ENCODE measurements around the gene KCNQ1.

KCNQ1 gene

GRCh38 chr11:2750682-2751522, 306.1 kb downstream of the KCNQ1 start:
- DNase-seq (ENCODE audit: low read depth) = no peak

GRCh38 chr11:2751523-2752203, 306.9 kb downstream of the KCNQ1 start:
- DNase-seq (ENCODE audit: low read depth) = no peak

DNA sequence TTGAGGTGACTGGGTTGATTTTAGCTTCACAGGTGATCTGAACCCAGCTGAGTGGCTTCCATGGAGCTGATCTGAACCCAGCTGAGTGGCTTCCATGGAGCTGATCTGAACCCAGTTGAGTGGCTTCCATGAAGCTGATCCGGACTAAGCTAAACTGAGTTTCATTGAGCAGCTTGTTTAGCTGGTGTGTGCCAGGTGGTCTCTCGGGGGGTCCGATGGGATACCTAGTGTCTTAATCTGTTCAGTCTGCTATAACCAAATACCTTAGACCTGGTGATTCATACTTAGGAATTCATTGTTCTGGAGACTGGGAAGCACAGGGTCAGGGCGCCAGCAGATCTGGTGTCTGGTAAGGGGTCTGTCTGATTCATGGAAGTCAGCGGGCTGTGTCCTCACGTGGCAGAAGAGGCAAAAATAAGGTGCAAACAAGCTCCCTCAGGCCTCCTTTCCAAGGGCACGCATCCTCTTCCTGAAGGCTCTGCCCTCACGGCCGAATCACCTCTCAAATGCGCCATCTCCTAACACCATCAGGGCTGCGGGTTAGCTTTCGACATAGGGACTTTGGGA, 307.5 kb downstream of the KCNQ1 start:
- DNase-seq (ENCODE audit: low read depth) = no peak

- no peak for DNase-seq (ENCODE audit: low read depth)
Measured at GRCh38 chr11:2752923-2753322, 308.1 kb downstream of the KCNQ1 start.

DNA sequence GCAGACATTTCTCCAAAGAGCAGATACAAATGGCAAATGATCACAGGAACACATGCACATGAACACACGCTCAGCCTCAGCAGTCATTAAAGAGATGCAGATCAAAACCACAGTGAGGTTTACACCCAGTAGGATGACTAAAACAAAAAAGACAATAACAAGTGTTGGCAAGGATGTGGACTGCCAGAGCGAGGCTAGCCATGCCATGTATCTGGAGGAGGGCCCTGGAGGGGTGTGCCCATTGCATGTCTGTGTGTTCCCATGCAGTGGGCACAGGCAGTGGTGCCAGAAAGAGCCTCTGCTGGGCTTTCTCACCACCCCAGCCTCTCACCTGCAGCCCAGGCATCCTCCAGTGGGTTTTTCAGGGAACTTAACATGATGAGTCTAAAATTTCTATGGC, 309.2 kb downstream of the KCNQ1 start:
- no peak for DNase-seq (ENCODE audit: low read depth)

- DNase-seq (ENCODE audit: low read depth) = no peak
Measured at GRCh38 chr11:2755071-2755470, 310.3 kb downstream of the KCNQ1 start.

DNA sequence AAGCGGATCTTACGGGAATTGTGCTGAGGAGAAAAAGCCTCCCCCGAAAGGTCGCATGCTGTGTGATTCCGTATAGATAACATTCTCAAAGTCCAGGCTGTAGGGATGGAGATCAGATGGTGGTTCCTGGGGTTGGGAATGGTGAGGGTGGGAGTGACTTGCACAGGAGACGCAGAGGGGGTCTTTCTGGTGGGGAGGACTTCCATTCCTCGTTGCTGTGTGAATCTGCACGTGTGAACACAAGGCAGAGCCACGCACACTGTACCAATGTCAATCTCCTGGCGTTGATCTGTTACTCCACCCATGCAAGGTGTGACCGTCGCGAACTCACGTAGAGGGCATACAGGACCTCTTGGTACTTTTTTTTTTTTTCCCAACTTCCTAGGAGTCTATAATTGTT, 313.9 kb downstream of the KCNQ1 start:
- DNase-seq (ENCODE audit: low read depth) = no peak

GRCh38 chr11:2759228-2760195, 314.7 kb downstream of the KCNQ1 start:
- DNase-seq (ENCODE audit: low read depth) = no peak

DNA sequence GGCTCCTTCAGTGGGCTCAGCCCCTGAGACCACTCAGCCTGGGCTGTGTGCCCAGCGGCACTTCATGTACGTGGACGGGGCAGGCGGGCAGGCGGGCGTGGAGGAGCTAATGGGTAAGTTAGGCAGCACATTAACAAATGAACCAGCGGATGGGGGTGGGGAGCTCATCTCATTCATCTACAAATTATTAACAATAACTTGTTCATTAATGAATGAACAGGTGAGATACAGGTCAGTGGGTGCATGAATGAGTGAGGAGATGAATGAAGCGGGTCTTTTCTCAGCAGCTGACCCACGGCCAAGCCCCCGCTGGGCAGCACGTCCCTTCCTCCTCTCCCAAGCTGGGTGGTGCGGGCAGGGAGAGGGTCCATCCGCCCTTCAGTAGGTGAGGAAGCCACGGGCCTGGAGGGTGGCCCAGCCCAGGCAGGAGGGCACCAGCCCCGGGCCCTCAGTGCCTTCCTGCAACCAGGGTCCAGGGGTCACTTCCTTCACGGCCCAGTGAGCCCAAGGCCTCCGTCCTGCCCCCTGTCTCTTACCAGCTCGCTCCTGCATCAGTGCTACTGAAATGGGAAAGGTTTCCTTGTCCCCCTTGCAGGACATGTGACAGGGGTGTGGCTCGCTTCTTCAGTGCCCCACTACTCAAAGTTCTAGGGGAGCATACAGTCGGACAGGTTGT, 315.5 kb downstream of the KCNQ1 start:
- DNase-seq (ENCODE audit: low read depth) = no peak

DNA sequence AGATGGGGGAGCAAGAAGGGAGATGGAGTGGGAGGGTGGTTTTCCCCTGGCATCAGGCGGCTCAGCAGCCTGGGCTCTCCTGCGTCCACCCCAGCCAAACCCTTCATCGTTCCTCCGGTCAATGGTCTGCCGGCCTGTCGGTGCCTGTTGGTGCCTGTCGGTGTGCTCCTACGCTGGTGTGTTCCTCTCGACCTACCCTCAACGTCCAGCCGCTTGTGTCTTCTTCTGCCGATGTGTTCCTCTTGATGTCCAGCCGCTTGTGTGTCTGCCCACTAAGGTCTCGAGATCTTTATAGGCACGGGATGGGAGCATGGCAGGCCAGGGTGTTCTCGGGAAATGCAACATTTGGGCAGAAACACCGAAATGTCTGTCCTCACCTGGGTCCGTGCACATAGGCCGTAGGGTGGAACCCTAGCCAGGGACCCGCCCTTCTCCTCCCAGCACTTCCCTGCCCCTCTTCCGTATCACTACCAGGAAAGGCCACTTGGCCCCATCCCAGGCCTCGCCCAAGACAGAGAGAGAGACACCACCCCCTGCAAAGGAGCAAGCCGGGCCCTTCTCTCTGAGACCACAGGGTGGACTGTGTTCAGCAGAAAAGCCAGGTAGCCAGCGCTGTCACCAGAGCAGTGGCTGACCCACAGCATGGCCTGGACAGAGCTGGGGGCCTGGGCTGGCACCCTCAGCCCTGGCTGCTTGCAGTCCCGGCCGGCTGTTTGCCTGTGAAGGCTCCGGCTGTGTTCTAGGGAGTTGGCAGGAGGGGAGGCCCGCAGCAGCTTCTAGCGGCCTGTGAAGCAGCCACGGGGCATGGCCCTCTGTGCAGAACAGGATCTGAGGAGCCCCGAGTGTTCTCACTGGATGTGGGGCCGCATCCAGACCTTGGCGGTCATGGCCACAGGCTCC, 316.6 kb downstream of the KCNQ1 start:
- no peak for DNase-seq (ENCODE audit: low read depth)

DNA sequence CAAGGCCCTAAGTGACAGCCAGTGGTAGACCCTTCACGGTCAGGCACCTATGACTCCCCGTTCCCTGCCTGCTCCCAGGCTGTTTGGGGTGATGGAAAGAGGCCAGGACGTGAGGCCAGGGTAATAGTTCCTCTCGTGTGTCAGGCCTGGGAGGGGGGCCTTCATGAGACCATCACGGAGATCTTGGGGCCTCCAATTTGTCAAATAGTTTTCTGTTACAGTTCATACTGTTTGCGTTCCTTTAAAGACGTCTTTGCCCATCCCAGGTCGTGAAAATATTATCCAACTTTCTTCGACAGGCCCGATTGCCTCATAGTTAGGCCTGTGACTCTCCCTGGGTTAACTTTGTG, 317.2 kb downstream of the KCNQ1 start:
- no peak for DNase-seq (ENCODE audit: low read depth)

DNA sequence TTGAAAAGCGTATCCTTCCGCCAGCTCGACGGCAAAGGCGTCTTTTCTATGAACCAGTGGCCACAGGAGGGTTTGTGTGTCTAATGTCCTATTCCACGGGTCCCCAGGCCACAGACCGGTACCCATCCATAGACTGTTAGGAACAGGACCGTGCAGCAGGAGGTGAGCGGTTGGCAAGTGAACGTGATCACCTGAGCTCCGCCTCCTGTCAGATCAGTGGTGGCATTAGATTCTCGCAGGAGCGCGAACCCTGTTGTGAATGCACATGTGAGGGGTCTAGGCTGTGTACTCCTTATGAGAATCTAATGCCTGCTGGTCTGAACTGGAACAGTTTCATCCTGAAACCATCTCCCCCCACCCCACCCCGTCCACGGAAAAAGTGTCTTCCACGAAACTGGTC, 317.6 kb downstream of the KCNQ1 start:
- no peak for DNase-seq (ENCODE audit: low read depth)

- no peak for DNase-seq (ENCODE audit: low read depth)
Measured at GRCh38 chr11:2763984-2764383, 319.2 kb downstream of the KCNQ1 start.

DNA sequence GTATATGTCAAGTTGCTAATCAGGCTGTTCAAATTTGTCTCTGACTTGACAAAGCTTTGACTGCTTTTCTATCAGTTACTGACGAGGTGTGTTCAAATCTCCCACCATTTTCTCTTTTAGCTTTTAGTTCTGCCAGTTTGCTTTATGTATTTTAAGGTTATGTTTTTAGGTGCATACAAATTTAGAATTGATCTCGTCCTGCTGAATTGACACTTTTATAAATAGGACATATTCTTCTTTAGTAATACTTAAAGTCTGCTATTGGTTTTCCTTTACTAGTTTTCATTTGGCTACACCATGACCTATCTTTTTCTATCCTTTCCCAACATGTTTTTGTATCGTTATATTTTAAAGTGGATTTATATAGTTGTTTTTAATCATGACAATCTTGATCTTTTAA, 320.7 kb downstream of the KCNQ1 start:
- DNase-seq (ENCODE audit: low read depth) = no peak

DNA sequence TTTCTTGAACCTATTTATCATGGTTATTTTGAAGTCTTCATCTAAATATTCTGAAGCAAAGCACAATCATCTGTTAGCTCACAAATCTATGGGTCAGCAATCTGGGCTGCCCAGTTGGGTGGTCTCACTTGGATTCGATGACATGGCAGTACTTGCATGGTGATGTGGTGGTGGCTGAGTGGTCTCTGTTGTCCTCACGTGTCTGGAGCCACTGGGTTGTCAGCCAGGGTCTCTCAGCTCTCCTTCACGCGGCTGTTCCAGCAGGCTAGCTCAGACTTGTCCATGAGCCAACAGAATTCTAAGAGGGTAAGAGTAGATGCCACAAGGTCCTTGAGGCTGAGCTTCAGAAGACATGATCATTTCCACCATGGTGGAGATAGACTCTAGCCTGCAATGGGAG, 321.4 kb downstream of the KCNQ1 start:
- DNase-seq (ENCODE audit: low read depth) = no peak

DNA sequence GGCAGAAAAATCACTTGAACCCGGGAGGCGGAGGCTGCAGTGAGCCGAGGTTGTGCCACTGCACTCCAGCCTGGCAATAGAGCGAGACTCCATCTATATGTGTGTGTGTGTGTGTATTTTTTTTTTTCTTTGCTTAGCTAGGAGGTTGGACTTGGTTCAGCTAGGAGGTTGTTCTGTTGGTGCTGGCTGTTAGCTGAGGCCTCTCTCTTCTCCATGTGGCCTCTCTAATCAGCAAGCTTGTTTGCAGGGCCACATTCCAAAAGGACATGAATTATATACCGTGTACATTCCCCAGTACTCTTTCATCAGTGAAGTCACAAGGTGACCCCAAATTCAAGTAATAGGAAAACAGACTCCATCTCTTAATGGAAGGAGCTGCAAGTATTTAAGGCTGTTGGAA, 322.3 kb downstream of the KCNQ1 start:
- no peak for DNase-seq (ENCODE audit: low read depth)

- no peak for DNase-seq (ENCODE audit: low read depth)
Measured at GRCh38 chr11:2767801-2768200, 323.0 kb downstream of the KCNQ1 start.

- no peak for DNase-seq (ENCODE audit: low read depth)
Measured at GRCh38 chr11:2768471-2769408, 323.9 kb downstream of the KCNQ1 start.

- DNase-seq (ENCODE audit: low read depth) = no peak
Measured at GRCh38 chr11:2769409-2770095, 324.7 kb downstream of the KCNQ1 start.
